Activated CD8-positive, alpha-beta memory T cell treated with anti-CD3 and anti-CD28 coated beads, Interleukin-2, amount 50 U/mL, for 24 hours (primary cell): ENCODE results near the gene TENT5C.

Experiments used
- DNase-seq: peaks from one replicate; pipeline ENCODE4 v3.0.0-alpha.2; 2020; ENCODE audit errors: extremely low read depth

The TENT5C gene

DNA sequence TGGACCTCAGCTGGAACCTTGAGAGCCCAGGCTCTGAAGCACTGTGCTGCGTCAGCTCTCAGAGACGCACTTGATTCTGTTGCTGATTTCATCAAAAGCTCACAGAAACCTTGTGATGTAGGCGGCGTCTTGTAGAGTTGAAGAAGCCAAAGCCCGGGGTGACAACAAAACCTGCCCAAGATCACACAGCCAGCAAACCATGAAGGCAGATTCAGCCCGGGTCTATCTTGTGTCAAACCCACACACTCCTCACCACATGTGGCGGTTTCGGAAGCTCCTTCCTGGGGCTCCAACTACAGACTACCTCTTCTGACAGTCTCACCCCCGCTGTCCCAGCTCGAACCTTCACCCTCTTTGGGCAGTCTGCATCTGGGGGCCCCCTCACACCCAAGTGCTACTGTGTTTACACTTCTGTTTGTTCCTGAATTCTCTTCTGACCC lies 50.4 kb downstream of the TENT5C start:
- DNase-seq: peak; percentile 57

DNA sequence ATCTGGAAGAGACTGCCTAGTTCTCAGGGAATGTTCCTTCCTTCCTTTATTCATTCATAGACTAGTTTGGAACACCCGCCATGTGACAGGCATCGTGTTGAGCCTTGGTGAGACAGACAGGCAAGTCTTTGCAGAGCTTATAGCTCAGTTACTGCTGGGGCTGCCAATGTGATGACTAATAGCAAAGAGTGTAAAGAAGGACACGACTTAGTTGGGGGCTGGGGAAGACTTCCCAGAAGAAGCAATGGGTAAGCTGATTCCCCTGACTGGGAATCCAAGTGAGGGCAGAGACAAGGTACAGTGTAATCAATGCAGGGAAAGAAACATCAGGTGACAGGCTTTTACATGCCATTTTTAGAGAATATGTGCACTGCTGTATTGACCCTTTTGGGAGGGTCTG lies 51.2 kb downstream of the TENT5C start:
- no peak for DNase-seq

DNA sequence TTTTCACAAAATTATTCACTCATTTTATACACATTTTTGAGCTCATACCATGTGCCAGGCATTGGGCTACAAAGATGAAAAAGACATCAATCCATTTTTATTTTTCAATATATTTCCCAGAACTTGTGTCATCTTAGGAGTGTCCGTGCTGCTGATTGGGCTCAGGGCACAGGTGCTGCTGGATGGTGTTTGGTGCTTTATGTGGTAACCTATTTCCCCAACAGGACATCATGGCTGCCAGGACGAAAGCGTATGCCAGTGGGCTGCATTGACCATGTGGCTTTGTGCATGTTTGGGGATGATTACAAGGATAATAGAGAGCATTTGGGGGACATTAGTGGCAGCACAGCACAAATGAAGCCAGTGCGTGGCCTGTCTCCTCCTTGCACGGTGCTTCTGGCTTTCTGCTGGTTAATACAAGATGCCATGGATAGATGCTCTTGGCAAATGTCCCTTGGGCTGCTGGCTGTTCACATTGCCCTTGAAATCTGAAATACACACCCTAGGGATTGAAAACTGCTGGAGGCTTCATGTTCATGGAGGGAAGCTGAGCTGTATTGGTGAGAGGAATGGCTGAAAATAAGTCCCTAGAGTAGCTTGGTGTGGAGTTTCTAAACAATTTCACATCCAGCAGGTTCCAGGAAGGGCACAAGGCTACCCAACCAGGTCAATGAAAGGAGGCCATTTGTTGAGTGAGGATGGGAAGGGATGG lies 52.3 kb downstream of the TENT5C start:
- no peak for DNase-seq

DNA sequence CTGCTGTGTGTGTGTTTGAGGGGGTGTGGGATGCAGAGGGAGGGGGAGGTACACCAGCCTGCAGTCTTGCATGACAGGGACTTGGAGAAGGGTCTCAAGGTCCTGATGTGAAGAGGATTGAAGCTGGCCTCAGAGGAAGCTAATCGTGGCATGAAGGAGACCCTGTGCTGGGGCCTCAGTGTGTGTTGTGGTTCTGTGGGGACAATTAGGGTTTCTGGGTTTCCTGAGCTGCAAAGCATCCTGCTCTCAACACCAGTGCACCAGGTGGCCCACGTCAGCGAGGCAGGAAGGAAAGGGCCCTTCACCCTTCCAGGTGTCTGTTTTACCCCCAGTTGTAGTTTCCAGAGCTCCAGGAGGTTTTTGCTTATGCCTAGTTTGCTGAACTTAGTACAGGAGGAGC lies 52.8 kb downstream of the TENT5C start:
- DNase-seq: no peak

DNA sequence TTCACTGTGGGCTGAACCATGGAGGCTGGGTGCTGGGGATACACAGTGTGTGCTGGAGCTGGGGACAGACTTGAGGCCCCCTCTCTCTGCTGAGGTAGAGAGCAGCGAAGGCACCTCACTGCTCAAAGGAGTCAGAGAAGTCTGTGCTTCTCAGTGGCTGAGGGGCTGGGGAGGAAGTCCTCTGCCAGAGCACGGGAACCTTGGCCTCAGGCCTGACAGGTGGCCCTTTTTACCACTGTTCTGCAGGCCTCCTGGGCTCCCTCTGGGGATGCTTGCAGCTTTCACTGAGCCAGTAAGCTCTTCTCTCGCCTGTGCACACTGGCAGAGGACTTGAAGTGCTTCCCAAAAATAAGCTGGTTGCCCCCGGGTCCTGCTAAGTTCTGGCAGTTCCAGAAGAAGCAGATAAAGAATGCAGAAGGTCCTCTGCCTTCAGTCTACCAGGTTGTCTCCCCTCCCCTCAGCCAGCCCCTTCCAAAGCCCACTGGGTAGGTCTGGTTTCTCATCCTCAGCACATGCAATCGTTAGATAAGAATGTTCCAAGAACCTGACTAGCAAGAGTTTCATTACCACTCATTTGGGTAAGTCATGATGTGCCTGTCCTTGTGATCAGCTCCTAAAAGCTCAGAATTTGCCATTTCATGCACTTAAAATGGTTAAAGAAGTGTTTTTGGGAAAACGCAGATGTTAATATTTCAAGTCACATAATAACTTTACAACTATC lies 53.9 kb downstream of the TENT5C start:
- DNase-seq: no peak

DNA sequence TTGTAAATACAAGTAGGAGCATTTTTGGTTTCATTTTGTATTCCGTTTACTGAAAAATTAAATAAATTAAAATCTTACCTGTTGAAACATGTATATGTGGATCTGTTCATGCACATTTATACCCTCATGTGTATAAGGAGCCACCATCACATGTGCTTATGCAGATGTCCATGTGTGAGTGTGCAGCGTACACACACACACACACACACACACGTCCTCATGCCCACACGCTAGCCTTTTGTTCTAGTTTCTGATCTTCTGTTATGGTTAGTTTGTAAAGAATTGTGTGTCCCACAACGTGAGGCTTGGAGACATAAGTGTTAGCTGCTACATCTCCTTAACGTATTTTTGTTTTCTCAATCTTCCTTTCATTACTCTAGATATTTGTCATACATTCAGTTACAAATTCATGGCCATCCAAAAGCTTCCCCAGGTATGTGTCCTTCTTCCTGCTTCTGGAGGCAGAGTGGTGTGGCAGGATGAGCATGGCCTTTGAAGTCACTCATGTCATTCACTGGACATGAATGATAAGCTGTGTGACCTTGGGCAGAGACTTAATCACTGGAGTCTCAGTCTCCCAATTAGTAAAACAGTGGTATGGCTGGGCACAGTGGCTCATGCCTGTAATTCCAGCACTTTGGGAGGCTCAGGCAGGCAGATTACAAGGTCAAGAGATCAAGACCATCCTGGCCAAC lies 54.6 kb downstream of the TENT5C start:
- no peak for DNase-seq

DNA sequence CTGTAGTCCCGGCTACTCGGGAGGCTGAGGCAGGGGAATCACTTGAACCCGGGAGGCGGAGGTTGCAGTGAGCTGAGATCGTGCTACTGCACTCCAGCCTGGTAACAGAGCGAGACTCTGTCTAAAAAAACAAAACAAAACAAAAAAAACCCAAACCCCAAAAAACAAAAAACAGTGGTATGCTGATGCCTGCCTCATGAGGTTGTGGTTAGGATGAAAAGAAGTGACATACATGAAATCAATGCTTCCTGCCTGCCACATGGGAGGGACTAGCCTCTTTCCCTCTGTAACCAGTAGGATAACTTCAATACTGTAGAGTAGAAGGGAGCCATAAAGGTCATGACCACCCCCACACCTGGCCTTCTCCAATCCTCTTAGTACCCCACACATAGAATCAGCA lies 55.2 kb downstream of the TENT5C start:
- no peak for DNase-seq

DNA sequence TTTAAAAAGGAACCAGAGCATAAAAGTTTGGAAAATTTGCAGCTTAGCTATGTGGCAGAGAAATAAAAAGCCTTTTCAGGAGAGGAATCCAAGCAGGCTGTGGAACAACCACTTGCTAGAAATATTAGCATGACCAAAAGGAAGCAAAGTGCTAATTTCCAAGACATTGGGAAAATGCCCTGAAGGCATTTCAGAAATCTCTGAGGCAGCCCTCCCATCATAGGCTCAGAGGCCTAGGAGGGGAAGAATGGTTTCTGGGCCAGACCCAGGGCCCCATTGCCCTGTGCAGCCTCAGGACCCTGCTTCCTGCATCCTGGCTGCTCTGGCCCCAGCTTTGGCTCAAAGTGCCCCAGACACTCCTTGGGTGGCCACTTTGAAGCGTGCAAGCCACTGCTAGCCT lies 56.8 kb downstream of the TENT5C start:
- no peak for DNase-seq

DNA sequence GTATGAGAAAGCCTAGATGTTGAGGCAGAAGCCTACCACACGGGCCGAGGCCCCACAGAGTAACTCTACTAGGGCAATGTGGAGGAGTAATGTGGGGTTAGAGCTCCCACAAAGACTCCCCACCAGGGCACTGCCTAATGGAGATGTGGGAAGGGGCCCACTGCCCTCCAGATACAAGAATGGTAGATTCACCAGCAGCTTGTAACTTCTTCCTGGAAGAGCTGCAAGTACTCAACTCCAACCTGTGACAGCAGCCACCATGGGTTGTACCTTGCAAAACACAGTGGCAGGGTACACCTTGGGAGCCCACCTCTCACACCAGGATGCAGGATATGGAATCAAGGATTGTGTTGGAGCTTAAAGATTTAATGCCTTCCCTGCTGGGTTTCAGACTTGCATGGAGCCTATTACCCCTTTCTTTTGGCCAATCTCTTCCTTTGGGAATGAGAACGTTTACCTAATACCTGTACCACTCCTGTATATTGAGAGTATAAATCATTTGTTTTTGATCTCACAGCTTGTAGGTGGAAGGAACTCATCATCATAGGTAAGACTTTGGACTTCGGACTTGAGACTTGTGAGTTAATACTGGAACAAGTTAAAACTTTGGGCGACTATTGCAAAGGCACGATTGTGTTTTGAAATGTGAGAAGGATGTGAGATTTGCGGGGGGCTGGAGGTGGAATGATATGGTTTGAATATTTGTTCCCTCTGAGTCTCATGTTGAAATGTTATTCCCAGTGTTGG lies 57.5 kb downstream of the TENT5C start:
- DNase-seq: no peak

DNA sequence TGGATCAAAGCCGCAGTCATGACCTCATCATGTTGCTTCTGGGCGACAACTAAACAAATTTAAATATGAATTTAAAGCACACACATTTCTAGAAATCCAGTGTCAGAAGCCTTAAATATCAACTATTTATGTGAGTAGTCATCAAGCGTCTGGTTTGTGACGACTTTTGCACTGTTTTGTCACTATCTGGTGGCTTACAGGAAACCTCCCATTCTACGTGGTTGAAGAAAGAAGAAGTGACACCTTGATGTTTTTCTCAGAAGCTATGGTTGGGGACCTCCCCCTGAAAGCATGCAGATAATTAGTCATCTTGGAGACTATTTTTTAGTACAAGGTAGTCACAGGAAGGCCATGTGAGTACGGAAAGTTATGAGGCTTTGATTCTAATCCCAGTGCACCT lies 58.5 kb downstream of the TENT5C start:
- peak; percentile 46 for DNase-seq

DNA sequence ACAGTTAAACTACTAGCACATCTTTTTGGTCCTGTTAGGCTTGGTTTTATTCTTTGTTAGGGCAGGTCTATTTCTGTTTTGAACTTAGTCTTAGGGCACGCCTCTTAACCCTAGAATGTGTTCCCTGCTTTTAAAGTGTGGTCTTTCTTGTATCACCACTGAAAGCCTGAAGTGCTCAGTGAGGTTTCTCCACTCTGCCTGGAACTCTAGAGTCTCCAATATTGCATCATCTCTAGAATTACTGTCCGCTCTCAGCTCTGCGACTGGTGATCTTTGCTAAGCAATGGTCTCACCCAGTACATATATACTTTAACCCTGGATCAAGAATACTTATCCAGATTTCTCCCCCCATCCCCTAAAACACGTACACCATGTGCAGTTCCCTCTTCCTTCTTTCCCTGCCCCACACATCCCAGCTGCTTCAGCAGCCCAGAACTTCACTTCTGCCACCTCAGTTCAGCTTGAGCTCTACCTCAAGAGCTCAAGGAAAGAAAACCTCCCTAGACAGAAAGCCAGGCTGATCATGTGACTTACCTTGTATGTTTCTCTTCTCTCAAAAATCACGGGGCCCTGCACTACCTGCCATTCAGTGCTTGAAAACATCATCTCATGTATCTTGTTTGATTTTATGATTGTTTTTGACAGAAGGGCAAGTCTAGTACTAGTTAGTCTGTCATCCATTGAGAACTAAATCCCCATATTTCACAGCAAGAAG lies 59.9 kb downstream of the TENT5C start:
- no peak for DNase-seq

DNA sequence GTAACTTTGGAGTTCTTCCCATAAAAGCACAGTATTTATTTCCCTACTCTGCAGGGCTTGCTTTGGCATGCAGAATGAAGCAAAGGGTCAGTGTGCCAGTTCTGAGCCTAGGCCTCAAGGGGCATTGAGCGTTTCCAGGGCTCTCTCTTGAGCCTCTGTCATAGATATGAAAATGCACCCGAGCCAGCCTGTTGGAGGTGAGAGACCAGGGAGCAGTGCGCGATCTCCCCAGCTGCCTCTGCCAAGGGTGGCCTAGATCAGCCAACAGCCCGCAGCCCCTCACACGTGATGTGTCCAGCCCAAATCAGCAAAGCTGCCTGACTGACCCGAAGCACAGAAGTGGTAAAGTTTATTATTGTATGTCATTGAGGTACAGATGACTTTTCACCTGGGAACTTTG lies 63.7 kb downstream of the TENT5C start:
- no peak for DNase-seq

DNA sequence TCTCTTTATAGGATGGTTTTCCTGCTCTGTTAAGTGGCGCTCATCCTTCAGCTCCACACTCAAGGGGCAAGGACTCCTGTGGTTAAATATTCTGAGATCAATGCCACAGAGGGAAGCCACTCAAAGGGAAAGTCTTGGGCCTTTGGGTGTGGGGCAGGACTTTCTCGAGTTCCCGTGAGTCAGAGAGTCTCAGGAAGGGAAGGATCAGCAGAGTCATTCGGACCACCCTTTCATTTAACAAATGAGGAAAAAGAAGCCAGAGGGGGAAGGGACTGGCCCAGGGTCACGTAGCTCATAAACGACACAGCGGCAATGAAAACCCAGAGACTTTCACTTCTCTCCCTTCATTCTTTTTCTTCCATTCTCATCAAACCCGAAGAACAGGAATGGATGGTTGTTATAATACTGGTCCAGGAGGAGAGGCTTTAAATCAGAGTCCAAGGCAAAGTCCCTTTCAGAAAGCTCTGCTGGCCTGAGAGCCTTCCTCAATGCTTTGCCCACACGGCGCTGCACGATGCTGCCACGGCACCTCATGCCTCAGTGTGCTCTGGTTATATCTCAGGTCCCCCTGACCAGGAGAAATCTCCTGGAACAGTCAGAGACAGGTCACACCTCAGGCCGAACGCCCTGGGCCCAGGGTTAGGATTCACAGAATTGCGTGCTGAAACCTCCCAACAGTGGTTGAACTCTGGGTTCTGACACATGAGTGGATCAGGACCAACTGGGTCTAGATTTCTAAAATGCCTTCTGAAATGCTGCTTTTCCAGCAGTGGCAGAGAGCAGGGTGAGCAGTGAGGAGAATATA lies 65.3 kb downstream of the TENT5C start:
- DNase-seq: no peak

DNA sequence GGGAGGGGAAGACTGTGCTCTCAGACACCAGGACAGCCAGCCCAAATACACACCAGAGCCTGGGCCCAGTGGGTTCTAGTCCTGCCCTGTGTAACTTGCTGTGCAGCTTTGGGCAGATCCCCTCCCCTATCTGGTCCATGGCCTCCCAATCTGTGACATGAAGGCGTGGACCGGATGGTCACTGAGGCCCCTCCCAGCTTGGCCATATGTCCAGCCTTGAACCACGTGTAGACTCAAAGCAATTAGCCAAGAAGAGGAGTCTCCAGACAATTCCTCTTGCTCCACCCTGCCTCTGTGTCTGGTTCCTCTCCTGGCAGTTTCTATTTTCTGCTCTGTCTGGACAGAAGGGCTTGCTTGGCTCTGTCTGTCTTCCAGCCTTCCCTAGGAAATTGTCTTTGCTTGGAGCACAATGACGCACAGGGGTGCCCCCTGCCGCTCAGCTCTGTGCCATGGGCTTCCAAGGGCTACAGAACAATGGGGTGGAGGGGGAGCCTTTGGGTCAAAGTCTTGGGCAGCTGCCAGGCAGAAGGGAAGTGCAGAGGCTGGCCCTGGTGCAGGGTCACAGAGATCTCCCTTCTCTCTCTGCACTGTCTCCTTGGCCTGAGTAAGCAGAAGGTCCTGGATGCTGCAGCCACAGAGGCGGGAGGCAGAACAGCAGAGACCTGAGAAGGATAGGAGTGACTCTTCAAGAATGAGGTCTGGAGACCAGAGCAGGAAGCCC lies 66.1 kb downstream of the TENT5C start:
- no peak for DNase-seq

DNA sequence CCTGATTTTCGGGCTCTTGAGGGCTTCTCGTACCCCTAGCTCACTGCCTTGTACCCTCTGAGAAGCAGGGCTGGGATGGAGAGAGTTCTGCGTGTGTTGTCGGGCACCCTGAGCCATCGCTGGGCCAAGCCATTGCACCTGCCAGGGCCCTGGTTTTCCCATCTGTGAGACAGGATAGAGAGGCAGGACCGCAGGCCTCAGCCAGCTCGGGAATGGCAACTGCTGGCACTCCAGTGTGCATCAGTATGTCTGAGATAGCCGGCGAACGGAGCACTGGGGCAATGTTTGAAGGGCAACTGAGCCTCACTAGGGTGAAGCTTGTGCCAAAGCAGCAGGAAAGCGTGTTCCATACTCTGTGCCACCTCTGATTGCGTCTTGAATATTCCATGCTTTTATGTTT lies 66.9 kb downstream of the TENT5C start:
- no peak for DNase-seq

DNA sequence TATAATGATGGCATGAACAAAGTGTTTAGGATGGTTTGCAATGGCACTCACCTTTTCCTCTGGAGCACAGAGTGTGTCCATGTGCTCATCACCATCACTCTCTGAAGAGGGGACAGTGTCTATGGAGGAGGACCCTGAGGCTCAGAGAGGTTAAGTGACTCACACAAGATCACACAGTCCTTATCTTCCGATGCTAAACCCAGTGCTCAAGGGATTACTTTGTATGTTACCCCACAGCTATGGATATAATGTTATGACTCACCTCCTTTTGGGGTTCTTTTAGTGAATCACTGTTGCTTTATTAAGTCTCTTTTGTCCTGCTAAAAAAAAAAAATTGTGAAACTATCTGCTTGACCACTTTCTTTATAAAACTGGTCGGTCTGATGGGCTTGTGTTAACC lies 67.6 kb downstream of the TENT5C start:
- DNase-seq: no peak

DNA sequence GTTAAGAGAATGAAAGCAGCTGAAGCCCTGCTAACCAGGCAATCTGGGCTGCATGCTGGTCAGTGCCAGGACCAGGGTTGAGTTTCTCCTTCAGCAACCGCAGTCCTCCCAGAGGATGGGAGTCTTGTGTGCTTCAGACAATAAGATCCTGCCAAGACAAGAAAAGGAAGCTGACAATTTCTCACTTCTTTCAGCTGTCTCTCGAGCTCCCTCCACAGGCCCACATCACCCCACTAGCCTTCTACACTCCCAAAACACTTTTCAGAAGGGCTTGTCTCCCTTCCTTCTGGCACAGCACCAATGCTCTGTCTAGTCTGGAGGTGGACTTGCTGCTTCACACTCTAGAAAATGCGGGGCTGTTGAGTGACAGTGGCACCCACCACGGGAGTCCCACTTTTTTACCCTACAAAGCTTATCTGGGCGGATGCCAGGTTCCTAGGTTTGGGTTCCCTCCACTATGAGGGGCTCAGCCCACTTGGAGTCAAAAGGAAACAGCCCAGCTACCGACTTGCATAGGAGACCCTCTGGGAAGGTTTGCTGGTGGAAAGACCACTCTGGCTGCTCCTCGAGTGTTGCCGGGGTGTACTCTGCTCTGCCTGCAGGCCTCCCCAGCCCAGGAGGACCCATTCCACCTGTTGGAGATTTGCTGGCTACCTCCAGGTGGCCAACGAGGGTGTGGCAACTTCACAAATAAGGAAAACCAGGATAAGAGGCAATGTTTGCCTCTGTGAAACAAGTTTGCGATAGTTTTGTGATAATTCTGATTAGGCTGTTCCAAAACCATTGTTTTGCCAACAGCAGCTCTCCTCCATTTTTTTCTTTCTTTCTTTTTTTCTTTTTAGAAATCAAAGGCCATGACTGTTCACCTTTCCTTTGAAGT lies 68.9 kb downstream of the TENT5C start:
- no peak for DNase-seq

DNA sequence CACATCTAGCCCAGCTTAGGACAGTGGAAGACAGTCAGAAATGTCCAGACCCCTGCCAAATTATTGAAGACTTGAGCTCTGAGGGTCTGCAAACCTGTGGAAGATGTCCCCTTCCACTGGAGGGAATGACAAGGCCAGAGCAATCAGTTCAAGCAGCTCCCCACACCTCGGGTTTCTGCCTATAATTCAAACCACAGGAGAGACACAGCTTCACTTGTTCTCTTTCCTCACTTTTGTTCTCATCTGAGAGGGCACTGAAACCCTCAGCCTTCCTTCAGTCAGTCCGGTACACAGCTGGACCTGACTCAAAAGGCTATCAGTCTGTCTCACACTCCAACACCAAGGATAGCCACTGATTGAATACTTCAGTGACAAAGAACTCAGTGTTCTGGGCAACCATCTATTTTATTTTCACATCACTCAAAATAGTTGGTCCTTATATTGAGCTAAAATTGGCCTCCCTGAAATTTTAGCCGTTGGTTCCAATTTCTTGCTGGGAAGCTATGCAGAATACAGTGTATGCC lies 70.1 kb downstream of the TENT5C start:
- no peak for DNase-seq

DNA sequence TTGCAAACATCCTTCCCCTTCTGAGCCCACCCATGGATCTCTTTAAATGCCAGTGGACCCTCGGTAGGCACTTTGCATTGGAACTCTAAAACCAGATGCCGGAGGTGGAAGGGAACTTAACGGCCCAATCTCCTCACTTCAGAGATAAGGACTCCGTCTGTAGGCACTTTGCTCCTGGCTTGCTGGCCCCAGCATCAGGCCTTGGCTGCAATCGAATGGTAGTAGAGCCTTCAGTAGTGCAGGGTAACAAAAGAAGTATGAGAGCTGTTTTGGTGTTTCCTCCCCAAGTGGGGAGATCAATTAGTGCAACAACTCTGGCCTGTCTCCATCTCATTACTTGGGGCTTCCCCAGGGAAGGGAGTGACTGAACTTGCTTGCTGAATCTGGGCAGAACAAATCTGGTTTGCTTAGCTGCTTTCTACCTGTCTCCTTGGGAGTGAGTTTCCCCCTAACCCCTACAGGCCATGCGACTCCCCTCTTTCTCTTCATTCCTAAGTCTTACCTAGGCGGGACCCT lies 70.8 kb downstream of the TENT5C start:
- no peak for DNase-seq
